ENCODE measurements around the gene AQP5. TPM values are rescaled to one million over a fixed set of nuclear protein-coding genes. Genes with fewer than 3 reads are reported as not detected.

AQP5 gene
- total RNA-seq, 1 donor from 2014 or later: 1.0 TPM

GRCh38 chr12:49942921-49943624 is 18.6 kb upstream of the AQP5 start:
- no peak overlapping the region for H3K27ac ChIP-seq (ENCODE audit: low read depth, low read length)
- H3K4me3 ChIP-seq (ENCODE audit: low read length in 3 of 3): no peak overlapping the region
- H3K9me3 ChIP-seq (ENCODE audit: control insufficient read depth in 3 of 3, low read length in 3 of 3): no peaks in the 10 kb centered on the region
- H3K4me1 ChIP-seq (ENCODE audit: control insufficient read depth in 3 of 3, insufficient read depth in 3 of 3, low read length in 3 of 3): peaks cover 3 to 5% (median 4%) of the 10 kb centered on the region in 3 donors
- H3K9ac ChIP-seq (ENCODE audit: low read depth in 1 of 3, low read length in 3 of 3): no peak overlapping the region
- H3K36me3 ChIP-seq (ENCODE audit: control insufficient read depth in 3 of 3, insufficient read depth in 3 of 3, low read length in 3 of 3): no peaks in the 10 kb centered on the region
- H3K27me3 ChIP-seq (ENCODE audit: control insufficient read depth in 3 of 3, insufficient read depth in 3 of 3, low read length in 3 of 3): no peaks in the 10 kb centered on the region

- Histone ChIP-seq H3K4me1 (ENCODE audit: control insufficient read depth in 3 of 3, insufficient read depth in 3 of 3, low read length in 3 of 3) (peaks cover 3 to 5% (median 4%) of the 10 kb centered on the region in 3 donors), H3K9me3 (ENCODE audit: control insufficient read depth in 3 of 3, low read length in 3 of 3) (no peaks in the 10 kb centered on the region), H3K27ac (ENCODE audit: low read depth, low read length) (no peak overlapping the region), H3K4me3 (ENCODE audit: low read length in 3 of 3) (no peak overlapping the region), H3K36me3 (ENCODE audit: control insufficient read depth in 3 of 3, insufficient read depth in 3 of 3, low read length in 3 of 3) (no peaks in the 10 kb centered on the region), H3K27me3 (ENCODE audit: control insufficient read depth in 3 of 3, insufficient read depth in 3 of 3, low read length in 3 of 3) (no peaks in the 10 kb centered on the region), H3K9ac (ENCODE audit: low read depth in 1 of 3, low read length in 3 of 3) (no peak overlapping the region)
Observed at GRCh38 chr12:49943625-49943960, 18.1 kb upstream of the AQP5 start.

GRCh38 chr12:49944046-49944445 is 17.6 kb upstream of the AQP5 start:
- Histone ChIP-seq H3K9ac (ENCODE audit: low read depth in 1 of 3, low read length in 3 of 3) (no peak overlapping the region), H3K27me3 (ENCODE audit: control insufficient read depth in 3 of 3, insufficient read depth in 3 of 3, low read length in 3 of 3) (no peaks in the 10 kb centered on the region), H3K4me1 (ENCODE audit: control insufficient read depth in 3 of 3, insufficient read depth in 3 of 3, low read length in 3 of 3) (peaks cover 3 to 5% (median 4%) of the 10 kb centered on the region in 3 donors), H3K9me3 (ENCODE audit: control insufficient read depth in 3 of 3, low read length in 3 of 3) (no peaks in the 10 kb centered on the region), H3K4me3 (ENCODE audit: low read length in 3 of 3) (no peak overlapping the region), H3K27ac (ENCODE audit: low read depth, low read length) (no peak overlapping the region), H3K36me3 (ENCODE audit: control insufficient read depth in 3 of 3, insufficient read depth in 3 of 3, low read length in 3 of 3) (no peaks in the 10 kb centered on the region)

- H3K4me1 ChIP-seq (ENCODE audit: control insufficient read depth in 3 of 3, insufficient read depth in 3 of 3, low read length in 3 of 3): peaks cover 3 to 5% (median 4%) of the 10 kb centered on the region in 3 donors
- H3K9ac ChIP-seq (ENCODE audit: low read depth in 1 of 3, low read length in 3 of 3): no peak overlapping the region
- H3K27ac ChIP-seq (ENCODE audit: low read depth, low read length): no peak overlapping the region
- H3K9me3 ChIP-seq (ENCODE audit: control insufficient read depth in 3 of 3, low read length in 3 of 3): no peaks in the 10 kb centered on the region
- no peak overlapping the region for H3K4me3 ChIP-seq (ENCODE audit: low read length in 3 of 3)
- no peaks in the 10 kb centered on the region for H3K36me3 ChIP-seq (ENCODE audit: control insufficient read depth in 3 of 3, insufficient read depth in 3 of 3, low read length in 3 of 3)
- H3K27me3 ChIP-seq (ENCODE audit: control insufficient read depth in 3 of 3, insufficient read depth in 3 of 3, low read length in 3 of 3): peaks cover 0 to 4% (median 0%) of the 10 kb centered on the region in 3 donors
Observed at GRCh38 chr12:49944718-49945117, 17.0 kb upstream of the AQP5 start.

DNA sequence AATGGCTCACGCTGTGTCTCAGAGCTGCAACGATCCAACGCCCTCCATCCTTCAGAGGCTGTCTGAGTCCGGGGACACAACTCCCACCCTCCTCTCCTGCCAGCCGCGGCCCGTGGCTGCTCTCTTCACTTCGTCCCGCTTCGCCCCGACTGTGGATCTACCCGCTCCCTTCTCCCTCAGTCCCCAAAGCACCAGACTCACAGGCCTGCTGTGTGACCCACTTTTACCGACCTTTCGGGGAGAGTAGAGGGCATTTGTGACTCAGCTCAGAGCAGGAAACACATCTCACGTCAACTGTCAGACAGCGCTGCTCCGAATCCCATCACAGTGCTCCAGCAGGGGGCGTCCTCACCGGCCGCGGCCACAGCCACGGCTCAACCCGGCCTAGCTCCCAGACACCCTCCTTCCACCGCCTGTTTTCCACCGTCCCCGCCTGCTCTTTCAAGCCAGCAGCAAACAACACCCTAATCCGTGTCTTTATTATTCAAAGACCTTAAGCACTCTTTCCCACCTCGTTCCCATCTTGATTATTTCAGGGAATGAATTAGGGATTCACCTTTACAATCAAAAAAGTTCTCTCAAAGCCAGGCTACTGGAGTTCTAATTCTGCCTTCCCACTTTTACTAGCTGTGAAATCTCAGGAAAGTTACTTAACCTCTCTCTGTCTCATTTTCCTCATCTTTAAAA is 16.1 kb upstream of the AQP5 start:
- Histone ChIP-seq H3K9ac (ENCODE audit: low read depth in 1 of 3, low read length in 3 of 3) (peak overlapping the region in 2 of 3 donors; percentile 30 to 73), H3K4me1 (ENCODE audit: control insufficient read depth in 3 of 3, insufficient read depth in 3 of 3, low read length in 3 of 3) (peaks cover 3 to 5% (median 4%) of the 10 kb centered on the region in 3 donors), H3K4me3 (ENCODE audit: low read length in 3 of 3) (peak overlapping the region; percentile 19 to 65 (median 51)), H3K27me3 (ENCODE audit: control insufficient read depth in 3 of 3, insufficient read depth in 3 of 3, low read length in 3 of 3) (peaks cover 0 to 4% (median 0%) of the 10 kb centered on the region in 3 donors), H3K27ac (ENCODE audit: low read depth, low read length) (no peak overlapping the region), H3K36me3 (ENCODE audit: control insufficient read depth in 3 of 3, insufficient read depth in 3 of 3, low read length in 3 of 3) (no peaks in the 10 kb centered on the region), H3K9me3 (ENCODE audit: control insufficient read depth in 3 of 3, low read length in 3 of 3) (no peaks in the 10 kb centered on the region)

GRCh38 chr12:49946086-49946485 is 15.6 kb upstream of the AQP5 start:
- no peak overlapping the region for H3K4me3 ChIP-seq (ENCODE audit: low read length in 3 of 3)
- no peaks in the 10 kb centered on the region for H3K9me3 ChIP-seq (ENCODE audit: control insufficient read depth in 3 of 3, low read length in 3 of 3)
- no peak overlapping the region for H3K9ac ChIP-seq (ENCODE audit: low read depth in 1 of 3, low read length in 3 of 3)
- H3K27ac ChIP-seq (ENCODE audit: low read depth, low read length): no peak overlapping the region
- H3K27me3 ChIP-seq (ENCODE audit: control insufficient read depth in 3 of 3, insufficient read depth in 3 of 3, low read length in 3 of 3): peaks cover 0 to 4% (median 0%) of the 10 kb centered on the region in 3 donors
- H3K4me1 ChIP-seq (ENCODE audit: control insufficient read depth in 3 of 3, insufficient read depth in 3 of 3, low read length in 3 of 3): peaks cover 3 to 5% (median 4%) of the 10 kb centered on the region in 3 donors
- H3K36me3 ChIP-seq (ENCODE audit: control insufficient read depth in 3 of 3, insufficient read depth in 3 of 3, low read length in 3 of 3): no peaks in the 10 kb centered on the region

DNA sequence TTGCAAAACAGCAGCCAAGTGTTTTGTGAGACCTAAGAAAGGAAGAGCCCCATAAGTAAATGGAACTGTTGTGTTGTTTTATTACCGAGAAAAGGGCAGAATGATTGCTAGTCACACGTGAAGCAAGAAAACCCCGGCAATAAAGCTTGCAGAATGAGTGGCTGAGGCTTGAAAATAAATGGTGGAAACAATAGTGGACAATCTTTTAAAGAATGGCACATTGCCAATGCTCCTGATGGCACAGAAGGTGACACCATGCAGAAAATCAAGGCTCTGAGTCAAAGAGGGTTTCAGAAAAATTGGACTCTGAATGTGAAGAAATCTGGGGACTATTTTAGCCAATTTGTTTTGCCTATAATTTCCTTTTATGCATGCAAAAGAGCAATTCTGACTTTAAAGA is 15.2 kb upstream of the AQP5 start:
- Histone ChIP-seq H3K27ac (ENCODE audit: low read depth, low read length) (no peak overlapping the region), H3K4me1 (ENCODE audit: control insufficient read depth in 3 of 3, insufficient read depth in 3 of 3, low read length in 3 of 3) (peaks cover 3 to 5% (median 4%) of the 10 kb centered on the region in 3 donors), H3K9me3 (ENCODE audit: control insufficient read depth in 3 of 3, low read length in 3 of 3) (no peaks in the 10 kb centered on the region), H3K4me3 (ENCODE audit: low read length in 3 of 3) (no peak overlapping the region), H3K27me3 (ENCODE audit: control insufficient read depth in 3 of 3, insufficient read depth in 3 of 3, low read length in 3 of 3) (peaks cover 0 to 4% (median 0%) of the 10 kb centered on the region in 3 donors), H3K36me3 (ENCODE audit: control insufficient read depth in 3 of 3, insufficient read depth in 3 of 3, low read length in 3 of 3) (no peaks in the 10 kb centered on the region), H3K9ac (ENCODE audit: low read depth in 1 of 3, low read length in 3 of 3) (no peak overlapping the region)

DNA sequence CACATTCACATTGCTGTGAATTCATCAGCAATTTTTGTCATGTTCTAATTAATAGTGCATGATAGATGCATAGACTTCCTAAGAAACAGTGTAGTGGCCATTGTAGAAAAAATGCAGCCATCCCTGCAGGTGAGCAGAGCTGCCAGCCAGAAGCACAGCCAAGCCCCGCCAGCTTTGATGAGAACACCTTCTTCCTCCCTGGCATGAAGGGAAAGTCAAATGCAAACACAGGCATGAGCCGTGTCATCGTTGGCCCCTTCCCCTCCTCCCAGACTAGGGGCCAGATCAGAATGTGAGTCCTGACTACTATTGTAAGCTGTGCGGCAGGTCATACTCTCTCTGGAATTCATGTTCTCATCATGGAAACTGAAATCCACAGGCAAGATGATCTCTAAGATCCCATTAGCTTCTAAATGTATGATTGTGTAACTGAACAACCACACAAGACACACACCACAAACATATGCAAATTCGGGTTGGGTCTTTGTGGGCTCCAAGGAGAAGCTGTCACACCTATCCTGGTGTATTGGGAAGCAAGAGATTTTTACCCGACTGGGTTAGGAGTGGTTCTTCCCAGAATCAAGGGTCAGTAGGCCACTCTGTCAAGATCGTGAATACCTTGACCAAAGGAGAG is 14.0 kb upstream of the AQP5 start:
- no peaks in the 10 kb centered on the region for H3K9me3 ChIP-seq (ENCODE audit: control insufficient read depth in 3 of 3, low read length in 3 of 3)
- no peaks in the 10 kb centered on the region for H3K36me3 ChIP-seq (ENCODE audit: control insufficient read depth in 3 of 3, insufficient read depth in 3 of 3, low read length in 3 of 3)
- peaks cover 0 to 6% (median 4%) of the 10 kb centered on the region in 3 donors for H3K27me3 ChIP-seq (ENCODE audit: control insufficient read depth in 3 of 3, insufficient read depth in 3 of 3, low read length in 3 of 3)
- H3K4me3 ChIP-seq (ENCODE audit: low read length in 3 of 3): no peak overlapping the region
- peaks cover 3 to 5% (median 4%) of the 10 kb centered on the region in 3 donors for H3K4me1 ChIP-seq (ENCODE audit: control insufficient read depth in 3 of 3, insufficient read depth in 3 of 3, low read length in 3 of 3)
- no peak overlapping the region for H3K9ac ChIP-seq (ENCODE audit: low read depth in 1 of 3, low read length in 3 of 3)
- H3K27ac ChIP-seq (ENCODE audit: low read depth, low read length): no peak overlapping the region

GRCh38 chr12:49948866-49949845 is 12.5 kb upstream of the AQP5 start:
- no peak overlapping the region for H3K9ac ChIP-seq (ENCODE audit: low read depth in 1 of 3, low read length in 3 of 3)
- no peaks in the 10 kb centered on the region for H3K36me3 ChIP-seq (ENCODE audit: control insufficient read depth in 3 of 3, insufficient read depth in 3 of 3, low read length in 3 of 3)
- H3K9me3 ChIP-seq (ENCODE audit: control insufficient read depth in 3 of 3, low read length in 3 of 3): no peaks in the 10 kb centered on the region
- no peak overlapping the region for H3K4me3 ChIP-seq (ENCODE audit: low read length in 3 of 3)
- peaks cover 3 to 5% (median 4%) of the 10 kb centered on the region in 3 donors for H3K4me1 ChIP-seq (ENCODE audit: control insufficient read depth in 3 of 3, insufficient read depth in 3 of 3, low read length in 3 of 3)
- peaks cover 0 to 15% (median 9%) of the 10 kb centered on the region in 3 donors for H3K27me3 ChIP-seq (ENCODE audit: control insufficient read depth in 3 of 3, insufficient read depth in 3 of 3, low read length in 3 of 3)
- H3K27ac ChIP-seq (ENCODE audit: low read depth, low read length): no peak overlapping the region

All from skeletal muscle tissue (tissue), 4 donors.